AG09319 (cell line): ENCODE results near the gene XDH.

ENCODE experiments used
- DNase-seq: peaks from one replicate; pipeline ENCODE4 v3.0.0-alpha.2; 2010; ENCODE audit warnings: low read depth; ENCODE audit errors: extremely low read depth
- CTCF ChIP-seq: IDR thresholded peaks from 2 replicates; pipeline ENCODE4 v1.5.1; 2011; ENCODE audit warnings: low read depth, mild to moderate bottlenecking, inconsistent platforms, low read length, moderate library complexity

XDH gene

GRCh38 chr2:31341351-31341750 is 73.2 kb downstream of the XDH start:
- TF ChIP-seq CTCF = no peak
- no peak for DNase-seq

- TF ChIP-seq CTCF = no peak
- DNase-seq = no peak
Measured at GRCh38 chr2:31339696-31340095, 74.8 kb downstream of the XDH start.

- peak; percentile 31 for DNase-seq
- no peak for TF ChIP-seq CTCF
Measured at GRCh38 chr2:31337860-31338259, 76.7 kb downstream of the XDH start.

- no peak for TF ChIP-seq CTCF
- DNase-seq = no peak
Measured at GRCh38 chr2:31337197-31337596, 77.3 kb downstream of the XDH start.

- TF ChIP-seq CTCF = no peak
Measured at GRCh38 chr2:31335921-31336585, 78.5 kb downstream of the XDH start.

GRCh38 chr2:31334311-31335026 is 80.1 kb downstream of the XDH start:
- DNase-seq = no peak
- no peak for TF ChIP-seq CTCF

More at GRCh38 chr2:31335921-31336585, 78.5 kb downstream of the XDH start:
- DNase-seq = peak; percentile 69

GRCh38 chr2:31333527-31334183 is 80.9 kb downstream of the XDH start:
- DNase-seq = peak; percentile 66
- TF ChIP-seq CTCF = peak; percentile 100
